ENCODE data around the gene DYNC1H1. TPM values are rescaled to one million over a fixed set of nuclear protein-coding genes. Genes with fewer than 3 reads are reported as not detected.

DYNC1H1 gene
- total RNA-seq, 1 experiment from 2014 or later, result 361 TPM

DNA sequence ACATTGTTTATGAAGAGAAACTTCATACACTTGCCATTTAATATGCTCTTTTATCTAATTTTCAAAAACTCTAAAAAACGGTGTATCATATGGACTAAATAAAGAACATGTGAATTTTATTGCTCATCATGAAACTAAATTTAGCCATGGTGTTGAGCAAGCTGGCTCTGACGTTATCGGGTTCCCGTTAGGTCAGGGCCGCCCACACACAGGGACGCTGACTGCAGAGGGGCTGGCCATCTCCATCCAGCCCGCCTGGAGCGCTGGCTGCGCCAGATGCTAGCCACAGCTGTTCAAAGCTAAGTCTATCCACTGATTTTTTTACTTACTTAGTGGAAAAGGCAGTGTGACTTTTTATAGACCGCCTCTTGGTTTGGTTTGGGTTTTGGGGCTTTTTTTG, 36.5 kb upstream of the DYNC1H1 start:
- ChIA-PET POLR2A (no interaction called here), CTCF (no interaction called here)

DNA sequence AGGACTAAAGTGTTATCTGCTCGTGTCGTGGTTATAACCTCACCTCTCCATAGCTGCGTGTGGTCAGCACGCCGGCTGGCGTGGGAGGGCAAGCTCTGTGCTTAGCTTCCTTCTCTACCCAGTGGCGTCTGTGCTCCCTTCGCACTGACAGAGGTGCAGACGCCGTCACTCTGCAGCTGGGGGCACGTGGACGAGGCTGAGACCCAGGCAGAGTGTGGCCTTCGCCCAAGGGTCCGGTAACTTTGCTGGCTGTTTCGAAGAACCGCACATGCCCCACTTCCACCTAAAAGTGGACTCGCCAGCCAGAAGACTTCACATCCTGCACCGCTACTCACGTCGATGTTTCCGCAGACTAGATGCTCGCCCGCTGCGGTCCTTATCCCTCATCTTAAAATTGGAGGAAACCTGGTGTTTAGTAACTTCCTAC, 35.9 kb upstream of the DYNC1H1 start:
- intact Hi-C loops (cut with micrococcal nuclease), result no loop called here
- no peak overlapping the region for H2AFZ ChIP-seq (ENCODE audit: low read depth, low read length, poor library complexity, severe bottlenecking)
- no peak overlapping the region for H3K4me2 ChIP-seq (ENCODE audit: low read length)
- H3K4me3 ChIP-seq (replicated peaks in 1 of 2; ENCODE audit: low read depth in 1 of 2, low read length in 2 of 2), result no peak overlapping the region
- no peak overlapping the region for H3K27ac ChIP-seq (ENCODE audit: low read depth, low read length)
- no peaks in the 10 kb centered on the region; a peak in 1 of 4 replicates for H3K36me3 ChIP-seq (ENCODE audit: control insufficient read depth in 1 of 2, insufficient read depth in 2 of 2, low read length in 2 of 2)
- no peaks in the 10 kb centered on the region for H3K27me3 ChIP-seq (ENCODE audit: insufficient read depth, low read length)
- BruUV-seq (replicated peaks), result no TSS peak
- no peaks in the 10 kb centered on the region for H3K9me2 ChIP-seq (ENCODE audit: insufficient read depth)
- ChIA-PET RAD21 (ENCODE audit: low non-redundant PET in 1 of 2, low total read pairs in 2 of 2, uncharacterized antibody in 2 of 2, unreplicated experiment in 2 of 2) (no interaction called here), CTCF (no interaction called here), POLR2A (no interaction called here)
- no peaks in the 10 kb centered on the region for H4K20me1 ChIP-seq (ENCODE audit: insufficient read depth)
- H3K79me2 ChIP-seq (ENCODE audit: insufficient read depth, low read length), result no peaks in the 10 kb centered on the region
- ATAC-seq (no peak), DNase-seq (ENCODE audit: low read depth, low spot score) (no peak)
- no peaks in the 10 kb centered on the region for H3K4me1 ChIP-seq (ENCODE audit: control insufficient read depth in 1 of 2, insufficient read depth in 2 of 2, low read length in 2 of 2)
- TF ChIP-seq CBX3 (IDR thresholded peaks at IDR 0.05; ENCODE audit: low read depth), result no peak
- TF ChIP-seq ZFX (IDR thresholded peaks at IDR 0.05), result no peak
- TF ChIP-seq RAD21 (IDR thresholded peaks at IDR 0.05; ENCODE audit: low read depth), result no peak
- TF ChIP-seq EGR1 (IDR thresholded peaks at IDR 0.05; ENCODE audit: low read depth), result no peak
- TF ChIP-seq ZBTB33 (IDR thresholded peaks at IDR 0.05; ENCODE audit: extremely low read depth, insufficient replicate concordance, low read length), result no peak
- H3K9ac ChIP-seq (ENCODE audit: low read length), result no peak overlapping the region
- H3K9me3 ChIP-seq (ENCODE audit: control insufficient read depth in 1 of 2, insufficient read depth in 1 of 2, low read depth in 1 of 2, low read length in 2 of 2), result no peaks in the 10 kb centered on the region

More for the DNA sequence above, 36.5 kb upstream of the DYNC1H1 start:
- Histone ChIP-seq H2AFZ (ENCODE audit: low read depth, low read length, poor library complexity, severe bottlenecking) (no peak overlapping the region), H3K9me2 (ENCODE audit: insufficient read depth) (no peaks in the 10 kb centered on the region), H4K20me1 (ENCODE audit: insufficient read depth) (no peaks in the 10 kb centered on the region), H3K36me3 (ENCODE audit: control insufficient read depth in 1 of 2, insufficient read depth in 2 of 2, low read length in 2 of 2) (no peaks in the 10 kb centered on the region; a peak in 1 of 4 replicates), H3K27ac (ENCODE audit: low read depth, low read length) (no peak overlapping the region), H3K4me2 (ENCODE audit: low read length) (no peak overlapping the region), H3K4me1 (ENCODE audit: control insufficient read depth in 1 of 2, insufficient read depth in 2 of 2, low read length in 2 of 2) (no peaks in the 10 kb centered on the region), H3K27me3 (ENCODE audit: insufficient read depth, low read length) (no peaks in the 10 kb centered on the region), H3K79me2 (ENCODE audit: insufficient read depth, low read length) (no peaks in the 10 kb centered on the region), H3K9ac (ENCODE audit: low read length) (no peak overlapping the region), H3K9me3 (ENCODE audit: control insufficient read depth in 1 of 2, insufficient read depth in 1 of 2, low read depth in 1 of 2, low read length in 2 of 2) (no peaks in the 10 kb centered on the region), H3K4me3 (replicated peaks in 1 of 2; ENCODE audit: low read depth in 1 of 2, low read length in 2 of 2) (no peak overlapping the region)
- no TSS peak for BruUV-seq (replicated peaks)
- TF ChIP-seq, protein P1, sequence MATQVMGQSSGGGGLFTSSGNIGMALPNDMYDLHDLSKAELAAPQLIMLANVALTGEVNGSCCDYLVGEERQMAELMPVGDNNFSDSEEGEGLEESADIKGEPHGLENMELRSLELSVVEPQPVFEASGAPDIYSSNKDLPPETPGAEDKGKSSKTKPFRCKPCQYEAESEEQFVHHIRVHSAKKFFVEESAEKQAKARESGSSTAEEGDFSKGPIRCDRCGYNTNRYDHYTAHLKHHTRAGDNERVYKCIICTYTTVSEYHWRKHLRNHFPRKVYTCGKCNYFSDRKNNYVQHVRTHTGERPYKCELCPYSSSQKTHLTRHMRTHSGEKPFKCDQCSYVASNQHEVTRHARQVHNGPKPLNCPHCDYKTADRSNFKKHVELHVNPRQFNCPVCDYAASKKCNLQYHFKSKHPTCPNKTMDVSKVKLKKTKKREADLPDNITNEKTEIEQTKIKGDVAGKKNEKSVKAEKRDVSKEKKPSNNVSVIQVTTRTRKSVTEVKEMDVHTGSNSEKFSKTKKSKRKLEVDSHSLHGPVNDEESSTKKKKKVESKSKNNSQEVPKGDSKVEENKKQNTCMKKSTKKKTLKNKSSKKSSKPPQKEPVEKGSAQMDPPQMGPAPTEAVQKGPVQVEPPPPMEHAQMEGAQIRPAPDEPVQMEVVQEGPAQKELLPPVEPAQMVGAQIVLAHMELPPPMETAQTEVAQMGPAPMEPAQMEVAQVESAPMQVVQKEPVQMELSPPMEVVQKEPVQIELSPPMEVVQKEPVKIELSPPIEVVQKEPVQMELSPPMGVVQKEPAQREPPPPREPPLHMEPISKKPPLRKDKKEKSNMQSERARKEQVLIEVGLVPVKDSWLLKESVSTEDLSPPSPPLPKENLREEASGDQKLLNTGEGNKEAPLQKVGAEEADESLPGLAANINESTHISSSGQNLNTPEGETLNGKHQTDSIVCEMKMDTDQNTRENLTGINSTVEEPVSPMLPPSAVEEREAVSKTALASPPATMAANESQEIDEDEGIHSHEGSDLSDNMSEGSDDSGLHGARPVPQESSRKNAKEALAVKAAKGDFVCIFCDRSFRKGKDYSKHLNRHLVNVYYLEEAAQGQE (IDR thresholded peaks at IDR 0.05; ENCODE audit: low read depth), result no peak
- TF ChIP-seq CEBPB (IDR thresholded peaks at IDR 0.05; ENCODE audit: low read depth), result no peak
- intact Hi-C loops (cut with micrococcal nuclease), result no loop called here
- DNase-seq (ENCODE audit: low read depth, low spot score), result no peak
- ATAC-seq, result no peak
- RAD21 ChIA-PET (ENCODE audit: low non-redundant PET in 1 of 2, low total read pairs in 2 of 2, uncharacterized antibody in 2 of 2, unreplicated experiment in 2 of 2), result no interaction called here

Data from HCT116 (cell line).